ENCODE data around the gene NTRK3.

The NTRK3 gene

DNA sequence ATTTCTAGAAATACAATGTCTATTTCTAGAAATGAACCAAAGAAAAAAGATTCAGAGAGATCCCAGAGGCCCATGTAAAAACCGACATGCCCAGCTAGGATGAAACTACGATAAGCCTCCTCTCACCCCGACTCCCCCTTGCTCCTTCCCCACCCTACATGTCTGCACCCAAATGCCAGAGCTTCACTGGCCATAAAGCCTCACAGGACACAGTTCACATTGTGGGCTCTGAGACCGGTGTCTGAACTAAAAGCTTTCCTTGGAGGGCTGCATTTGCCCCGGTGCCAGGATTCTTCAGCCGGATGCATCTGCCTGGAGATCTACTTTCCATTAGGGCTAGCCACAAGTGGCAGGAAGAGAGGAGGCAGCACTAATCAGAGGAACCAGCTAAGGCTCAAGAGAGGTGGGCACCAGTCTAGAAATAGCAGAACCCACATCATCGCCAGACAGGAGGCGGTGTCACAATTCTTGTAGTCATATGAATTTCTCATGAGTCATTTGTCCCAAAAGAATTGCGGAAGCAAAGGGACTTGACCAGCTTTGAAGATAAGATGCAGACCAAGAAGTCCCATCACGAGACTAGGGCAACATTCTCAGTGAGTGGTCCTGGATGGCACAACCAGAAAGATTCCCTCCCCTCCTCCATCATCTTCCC lies 353.6 kb downstream of the NTRK3 start:
- ChIA-PET POLR2A (no interaction called here), CTCF (no interaction called here)
- no peak for DNase-seq (ENCODE audit: extremely low spot score)
- TF ChIP-seq ARNT (IDR thresholded peaks at IDR 0.05), result no peak
- no peak for TF ChIP-seq PKNOX1 (IDR thresholded peaks at IDR 0.05)
- no peak for TF ChIP-seq FOXK2 (IDR thresholded peaks at IDR 0.05)
- TF ChIP-seq NFRKB (IDR thresholded peaks at IDR 0.05), result no peak
- no peak for TF ChIP-seq CTBP1 (IDR thresholded peaks at IDR 0.05; ENCODE audit: borderline replicate concordance)
- TF ChIP-seq FOXM1 (IDR thresholded peaks at IDR 0.05; ENCODE audit: borderline replicate concordance), result no peak

DNA sequence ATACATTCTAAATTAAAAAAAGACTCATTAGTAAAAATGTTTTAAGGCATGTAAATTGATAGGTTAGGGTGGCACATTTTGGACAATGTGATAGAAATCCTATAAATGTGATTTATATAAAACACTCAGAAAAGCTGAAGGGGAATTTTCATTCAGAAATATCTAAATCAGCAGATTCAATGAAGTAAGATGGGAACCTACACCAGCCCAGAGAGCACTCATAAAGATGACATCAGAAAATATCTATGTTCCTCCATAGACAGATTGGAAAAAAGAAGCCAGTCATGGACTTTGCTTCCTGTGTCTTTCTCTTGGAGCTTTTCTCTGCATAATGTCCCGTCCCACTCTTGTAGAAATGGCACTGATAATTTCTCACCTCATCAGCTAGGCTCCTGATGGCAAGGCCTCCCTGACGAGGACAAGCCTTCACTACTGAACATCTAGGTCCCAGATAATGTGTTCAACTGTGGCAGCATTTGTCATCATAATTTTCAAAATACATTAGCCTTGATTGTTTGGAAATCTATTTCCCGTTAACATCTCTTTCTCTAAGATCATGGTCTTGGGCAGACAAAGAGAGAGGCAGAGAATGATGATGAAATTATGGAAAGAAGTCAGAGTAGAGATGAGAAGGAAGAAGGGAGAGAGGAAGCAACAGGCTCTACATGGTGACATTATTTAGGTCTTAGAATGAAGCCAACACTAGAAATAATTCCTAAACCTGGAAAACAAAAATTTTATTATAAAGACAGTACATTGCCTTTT lies 354.4 kb downstream of the NTRK3 start:
- POLR2A ChIA-PET, result no interaction called here
- DNase-seq (ENCODE audit: extremely low spot score), result no peak
- CTCF ChIA-PET, result no interaction called here
- TF ChIP-seq PKNOX1 (IDR thresholded peaks at IDR 0.05) (no peak), FOXA1 (IDR thresholded peaks at IDR 0.05) (no peak), SUZ12 (IDR thresholded peaks at IDR 0.05) (no peak), LEF1 (IDR thresholded peaks at IDR 0.05; ENCODE audit: borderline replicate concordance) (no peak), TARDBP (IDR thresholded peaks at IDR 0.05) (no peak), FOXM1 (IDR thresholded peaks at IDR 0.05; ENCODE audit: borderline replicate concordance) (no peak), NFRKB (IDR thresholded peaks at IDR 0.05) (no peak), CTBP1 (IDR thresholded peaks at IDR 0.05; ENCODE audit: borderline replicate concordance) (no peak)

- DNase-seq (ENCODE audit: extremely low spot score), result no peak
- TF ChIP-seq LEF1 (IDR thresholded peaks at IDR 0.05; ENCODE audit: borderline replicate concordance), result no peak
- no peak for TF ChIP-seq NFRKB (IDR thresholded peaks at IDR 0.05)
- no peak for TF ChIP-seq ELF4 (IDR thresholded peaks at IDR 0.05)
- TF ChIP-seq SUZ12 (IDR thresholded peaks at IDR 0.05), result no peak
- no peak for TF ChIP-seq L3MBTL2 (conservative IDR thresholded peaks at IDR 0.05)
- TF ChIP-seq CTBP1 (IDR thresholded peaks at IDR 0.05; ENCODE audit: borderline replicate concordance), result no peak
- no peak for TF ChIP-seq SP1 (IDR thresholded peaks at IDR 0.05)
- no peak for TF ChIP-seq TARDBP (IDR thresholded peaks at IDR 0.05)
- TF ChIP-seq ZNF384 (IDR thresholded peaks at IDR 0.05), result no peak
- TF ChIP-seq FOXK2 (IDR thresholded peaks at IDR 0.05), result no peak
- no peak for TF ChIP-seq HDGF (IDR thresholded peaks at IDR 0.05; ENCODE audit: borderline replicate concordance)
- TF ChIP-seq BHLHE40 (IDR thresholded peaks at IDR 0.05; ENCODE audit: borderline replicate concordance), result no peak
- no peak for TF ChIP-seq PKNOX1 (IDR thresholded peaks at IDR 0.05)
- no peak for TF ChIP-seq ARNT (IDR thresholded peaks at IDR 0.05)
- TF ChIP-seq FOXA1 (IDR thresholded peaks at IDR 0.05), result no peak
- no peak for TF ChIP-seq FOXM1 (IDR thresholded peaks at IDR 0.05; ENCODE audit: borderline replicate concordance)
- ChIA-PET POLR2A (no interaction called here), CTCF (no interaction called here)
Observed at GRCh38 chr15:87901008-87901407, 355.5 kb downstream of the NTRK3 start.

DNA sequence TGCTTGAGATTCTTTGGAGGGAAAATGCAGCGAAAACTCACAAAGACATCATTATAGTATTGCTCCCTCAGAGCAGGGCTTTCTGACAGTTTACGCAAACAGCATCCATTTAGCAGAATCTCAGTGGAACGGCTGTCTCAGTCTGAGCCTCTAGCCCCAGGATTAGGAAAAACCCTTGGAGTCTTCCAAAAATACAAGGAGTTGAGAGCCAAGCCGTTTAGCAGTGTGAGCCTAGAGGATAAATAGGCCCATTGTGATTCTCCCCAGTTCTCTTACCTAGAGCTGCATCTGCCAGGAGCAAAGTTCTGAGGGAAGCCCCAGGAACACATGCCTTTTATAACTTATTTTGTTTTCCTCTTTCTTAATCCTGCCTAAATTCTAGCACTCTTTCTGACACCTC lies 359.6 kb downstream of the NTRK3 start:
- no peak for DNase-seq (ENCODE audit: extremely low spot score)
- CTCF ChIA-PET, result no interaction called here
- TF ChIP-seq ZNF384 (IDR thresholded peaks at IDR 0.05), result no peak
- no peak for TF ChIP-seq NFRKB (IDR thresholded peaks at IDR 0.05)
- TF ChIP-seq FOXA1 (IDR thresholded peaks at IDR 0.05), result no peak
- TF ChIP-seq FOXM1 (IDR thresholded peaks at IDR 0.05; ENCODE audit: borderline replicate concordance), result no peak
- no peak for TF ChIP-seq BHLHE40 (IDR thresholded peaks at IDR 0.05; ENCODE audit: borderline replicate concordance)
- no peak for TF ChIP-seq PKNOX1 (IDR thresholded peaks at IDR 0.05)
- no peak for TF ChIP-seq ELF4 (IDR thresholded peaks at IDR 0.05)
- no peak for TF ChIP-seq ARNT (IDR thresholded peaks at IDR 0.05)
- TF ChIP-seq CTBP1 (IDR thresholded peaks at IDR 0.05; ENCODE audit: borderline replicate concordance), result no peak
- TF ChIP-seq TARDBP (IDR thresholded peaks at IDR 0.05), result no peak
- TF ChIP-seq HDGF (IDR thresholded peaks at IDR 0.05; ENCODE audit: borderline replicate concordance), result no peak
- no peak for TF ChIP-seq SP1 (IDR thresholded peaks at IDR 0.05)
- POLR2A ChIA-PET, result no interaction called here

GRCh38 chr15:87887177-87887576 lies 369.4 kb downstream of the NTRK3 start:
- ChIA-PET POLR2A (no interaction called here), CTCF (no interaction called here)
- TF ChIP-seq LEF1 (IDR thresholded peaks at IDR 0.05; ENCODE audit: borderline replicate concordance) (no peak), ARNT (IDR thresholded peaks at IDR 0.05) (no peak), NFRKB (IDR thresholded peaks at IDR 0.05) (no peak), L3MBTL2 (conservative IDR thresholded peaks at IDR 0.05) (no peak), FOXA1 (IDR thresholded peaks at IDR 0.05) (no peak), BHLHE40 (IDR thresholded peaks at IDR 0.05; ENCODE audit: borderline replicate concordance) (no peak), ZNF384 (IDR thresholded peaks at IDR 0.05) (no peak), TARDBP (IDR thresholded peaks at IDR 0.05) (no peak), HDGF (IDR thresholded peaks at IDR 0.05; ENCODE audit: borderline replicate concordance) (no peak), SUZ12 (IDR thresholded peaks at IDR 0.05) (no peak), CTBP1 (IDR thresholded peaks at IDR 0.05; ENCODE audit: borderline replicate concordance) (no peak), FOXK2 (IDR thresholded peaks at IDR 0.05) (no peak), ELF4 (IDR thresholded peaks at IDR 0.05) (no peak)
- DNase-seq (ENCODE audit: extremely low spot score), result no peak

Data from HEK293T (cell line).